HG02884 (cell line): ENCODE measurements around the gene AWAT2.

Experiments
- ATAC-seq: cut with Tn5 transposase; IDR thresholded peaks from one replicate; pipeline ENCODE4 v1.9.1; 2021; ENCODE audit warnings: mild to moderate bottlenecking, moderate library complexity; ENCODE audit not compliant: unreplicated experiment

AWAT2 gene

GRCh38 chrX:70049925-70050324 is at the start of gene AWAT2:
TSS of gene AWAT2 (minus strand) at chrX:70049938. CDS start at chrX:70049932, 6 bp downstream.
- no peak for ATAC-seq

- no peak for ATAC-seq
Measured at GRCh38 chrX:70096052-70096451, 46.3 kb upstream of the AWAT2 start.

GRCh38 chrX:70092247-70092646 is 42.5 kb upstream of the AWAT2 start:
- ATAC-seq, result no peak

- ATAC-seq, result no peak
Measured at GRCh38 chrX:70089604-70090297, 40.0 kb upstream of the AWAT2 start.

GRCh38 chrX:70088751-70089150 is 39.0 kb upstream of the AWAT2 start:
- no peak for ATAC-seq

- no peak for ATAC-seq
Measured at GRCh38 chrX:70087857-70088630, 38.3 kb upstream of the AWAT2 start.

GRCh38 chrX:70084592-70085240 is 35.0 kb upstream of the AWAT2 start:
- ATAC-seq, result no peak

- ATAC-seq, result no peak
Measured at GRCh38 chrX:70082723-70083122, 33.0 kb upstream of the AWAT2 start.

GRCh38 chrX:70079870-70080269 is 30.1 kb upstream of the AWAT2 start:
- ATAC-seq, result no peak

GRCh38 chrX:70079297-70079696 is 29.6 kb upstream of the AWAT2 start:
- ATAC-seq, result no peak

- ATAC-seq, result no peak
Measured at GRCh38 chrX:70066646-70067045, 16.9 kb upstream of the AWAT2 start.

- no peak for ATAC-seq
Measured at GRCh38 chrX:70062961-70063550, 13.3 kb upstream of the AWAT2 start.

- no peak for ATAC-seq
Measured at GRCh38 chrX:70062076-70062475, 12.3 kb upstream of the AWAT2 start, which contains the start of gene OTUD6A. TSS of gene OTUD6A (plus strand) at chrX:70062457. CDS start at chrX:70062525, 68 bp downstream.

GRCh38 chrX:70054391-70054790 is 4.7 kb upstream of the AWAT2 start:
- ATAC-seq, result no peak

GRCh38 chrX:70052895-70053615 is 3.3 kb upstream of the AWAT2 start:
- no peak for ATAC-seq

- no peak for ATAC-seq
Measured at GRCh38 chrX:70049406-70049805, 332 bp downstream of the AWAT2 start.

- no peak for ATAC-seq
Measured at GRCh38 chrX:70046978-70047377, 2.8 kb downstream of the AWAT2 start.

GRCh38 chrX:70044541-70045245 is 5.0 kb downstream of the AWAT2 start:
- no peak for ATAC-seq

GRCh38 chrX:70043685-70044084 is 6.1 kb downstream of the AWAT2 start:
- no peak for ATAC-seq
